GM23338 (cell line): ENCODE measurements around the gene MAP3K15.

ENCODE experiments used
- CREB1 ChIP-seq: fragments of 250-450 bp; sonication (Bioruptor Pico); IDR thresholded peaks from 2 replicates; pipeline ENCODE4 v1.5.0; 2020; ENCODE audit warnings: low read depth, mild to moderate bottlenecking, moderate library complexity
- CTCF ChIP-seq, 2 experiments: fragments of 200-600 bp in 1 of 2; sonication (generic) in 1 of 2; conservative IDR thresholded peaks; 2 replicates each; pipeline versions ENCODE4 v1.5.1 to v1.6.1; 2016 to 2017; ENCODE audit warnings: antibody characterized with exemption in 2 of 2, low read depth in 2 of 2, mild to moderate bottlenecking in 2 of 2, moderate library complexity in 1 of 2
- EZH2 ChIP-seq: fragments of 200-600 bp; sonication (generic); IDR thresholded peaks from one replicate; pipeline ENCODE4 v1.8.0; 2017; ENCODE audit warnings: antibody characterized with exemption, mild to moderate bottlenecking, low read depth; ENCODE audit not compliant: unreplicated experiment
- EZH2phosphoT487 ChIP-seq: fragments of 200-600 bp; sonication (generic); IDR thresholded peaks from one replicate; pipeline ENCODE4 v1.8.1; 2018; ENCODE audit warnings: antibody characterized with exemption; ENCODE audit not compliant: unreplicated experiment
- NANOG ChIP-seq: IDR thresholded peaks from 2 replicates; pipeline ENCODE4 v1.6.1; 2016; ENCODE audit warnings: antibody characterized with exemption, borderline replicate concordance
- POLR2AphosphoS5 ChIP-seq: IDR thresholded peaks from 2 replicates; pipeline ENCODE4 v1.6.1; 2016; ENCODE audit warnings: antibody characterized with exemption, low read depth
- REST ChIP-seq: IDR thresholded peaks from one replicate; pipeline ENCODE4 v1.6.1; 2018; ENCODE audit warnings: antibody characterized with exemption; ENCODE audit not compliant: unreplicated experiment
- ZNF114 ChIP-seq: fragments of 250-450 bp; sonication (Bioruptor Pico); IDR thresholded peaks from 2 replicates; pipeline ENCODE4 v1.5.0; 2020; ENCODE audit warnings: mild to moderate bottlenecking, moderate library complexity
- ZNF331 ChIP-seq: fragments of 250-450 bp; sonication (Bioruptor Pico); IDR thresholded peaks from 2 replicates; pipeline ENCODE4 v1.5.0; 2020; ENCODE audit warnings: low read depth, mild to moderate bottlenecking, moderate library complexity

GRCh38 chrX:19513383-19513782, 1.9 kb downstream of the MAP3K15 start:
- TF ChIP-seq CTCF (conservative IDR thresholded peaks at IDR 0.05; ENCODE audit: low read depth in 2 of 2) (no peak), REST (no peak), EZH2 (no peak), ZNF114 (CRISPR knock-in tag) (no peak), POLR2AphosphoS5 (no peak), NANOG (no peak), EZH2phosphoT487 (no peak), CREB1 (CRISPR knock-in tag) (no peak), ZNF331 (CRISPR knock-in tag) (no peak)
